Activated naive CD8-positive, alpha-beta T cell treated with anti-CD3 and anti-CD28 coated beads, Interleukin-2, amount 50 U/mL, for 24 hours (primary cell): ENCODE measurements around the gene FAM229A.
"Not testable (repeated sequence)": the region's sequence is repeated elsewhere in the genome, so short reads cannot be mapped to it uniquely, and the experiment has no call there.

Source experiments
- ATAC-seq: fragments of 150-1000 bp; cut with Tn5 transposase; one replicate; pipeline ENCODE4 v1.10.0; 2021
- DNase-seq: peaks from one replicate; pipeline ENCODE4 v3.0.0; 2021
- H3K27ac Mint-ChIP-seq: one replicate; pipeline ENCODE4 v1.8.0; 2021; ENCODE audit warnings: mild to moderate bottlenecking, mixed read lengths
- H3K27me3 Mint-ChIP-seq: one replicate; pipeline ENCODE4 v1.8.0; 2021; ENCODE audit warnings: mixed read lengths
- H3K36me3 Mint-ChIP-seq: one replicate; pipeline ENCODE4 v1.8.0; 2021; ENCODE audit warnings: low read depth, mixed read lengths
- H3K4me1 Mint-ChIP-seq: one replicate; pipeline ENCODE4 v1.8.0; 2021; ENCODE audit warnings: mixed read lengths
- H3K4me3 Mint-ChIP-seq: one replicate; pipeline ENCODE4 v1.8.0; 2021; ENCODE audit warnings: mild to moderate bottlenecking, moderate library complexity, mixed read lengths
- H3K9me3 Mint-ChIP-seq: one replicate; pipeline ENCODE4 v1.8.0; 2021; ENCODE audit warnings: mixed read lengths

The FAM229A gene, protein sequence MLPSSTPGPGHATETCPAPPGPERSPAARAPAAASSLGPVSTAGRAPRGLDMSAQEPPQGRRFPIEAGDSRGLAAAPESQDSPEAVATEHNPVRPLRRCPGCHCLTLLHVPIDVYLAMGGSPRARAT

GRCh38 chr1:32362474-32363313 is at the start of gene FAM229A, which contains the start of gene TSSK3:
Gene FAM229A, minus strand, starts transcription at chr1:32362485. Its CDS starts 394 bp downstream, at chr1:32362091.
Gene TSSK3, plus strand, starts transcription at chr1:32362539. Its CDS starts 163 bp downstream, at chr1:32362702.
- H3K4me1 Mint-ChIP-seq, result peaks cover 23% of the 10 kb centered on the region
- peaks cover 2% of the 10 kb centered on the region for H3K36me3 Mint-ChIP-seq
- peak within 1 kb of the TSS; percentile 39 for H3K27ac Mint-ChIP-seq
- H3K27me3 Mint-ChIP-seq, result peaks cover 5% of the 10 kb centered on the region
- DNase-seq (no peak), ATAC-seq (no peak)
- no peaks in the 10 kb centered on the region for H3K9me3 Mint-ChIP-seq
- H3K4me3 Mint-ChIP-seq, result peak within 1 kb of the TSS; percentile 29

- Mint-ChIP-seq H3K27me3 (peaks cover 7% of the 10 kb centered on the region), H3K9me3 (no peaks in the 10 kb centered on the region), H3K4me3 (no peak overlapping the region), H3K27ac (no peak overlapping the region), H3K36me3 (no peaks in the 10 kb centered on the region), H3K4me1 (peaks cover 3% of the 10 kb centered on the region)
- ATAC-seq (no peak), DNase-seq (no peak)
These were observed 49.0 kb upstream of the FAM229A start for GRCh38 chr1:32411261-32411660.

GRCh38 chr1:32406629-32407111 is 44.4 kb upstream of the FAM229A start:
- ATAC-seq (no peak), DNase-seq (no peak)
- H3K36me3 Mint-ChIP-seq, result no peaks in the 10 kb centered on the region
- no peaks in the 10 kb centered on the region for H3K4me1 Mint-ChIP-seq
- no peak overlapping the region for H3K4me3 Mint-ChIP-seq
- no peaks in the 10 kb centered on the region for H3K9me3 Mint-ChIP-seq
- no peak overlapping the region for H3K27ac Mint-ChIP-seq
- peaks cover under 1% of the 10 kb centered on the region for H3K27me3 Mint-ChIP-seq

GRCh38 chr1:32405672-32406467 is 43.6 kb upstream of the FAM229A start:
- ATAC-seq, result no peak
- Mint-ChIP-seq H3K36me3 (no peaks in the 10 kb centered on the region), H3K27me3 (no peaks in the 10 kb centered on the region), H3K4me3 (no peak overlapping the region), H3K27ac (no peak overlapping the region), H3K4me1 (no peaks in the 10 kb centered on the region), H3K9me3 (no peaks in the 10 kb centered on the region)
- no peak for DNase-seq

DNA sequence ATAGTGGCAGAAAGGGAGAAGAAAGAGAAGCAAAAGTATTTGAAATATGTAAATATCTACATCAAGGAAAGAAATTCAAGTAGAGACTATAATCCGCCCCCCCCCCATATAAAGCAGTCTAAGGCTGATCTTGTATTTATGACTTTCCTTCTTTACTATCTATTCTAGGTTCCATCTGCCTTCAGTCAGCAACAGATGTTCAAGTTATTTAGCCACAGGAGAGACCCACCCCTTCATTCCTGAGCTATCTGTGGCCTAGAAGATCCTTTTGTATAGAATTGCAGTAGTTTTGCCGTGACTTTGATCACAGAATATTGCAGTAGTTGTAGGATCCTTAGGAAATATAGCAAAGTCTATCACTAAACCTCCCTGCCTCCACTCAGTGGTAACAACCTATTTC is 42.7 kb upstream of the FAM229A start:
- Mint-ChIP-seq H3K9me3 (no peaks in the 10 kb centered on the region), H3K27me3 (no peaks in the 10 kb centered on the region), H3K4me3 (no peak overlapping the region), H3K27ac (no peak overlapping the region), H3K36me3 (no peaks in the 10 kb centered on the region), H3K4me1 (no peaks in the 10 kb centered on the region)
- DNase-seq (no peak), ATAC-seq (no peak)

DNA sequence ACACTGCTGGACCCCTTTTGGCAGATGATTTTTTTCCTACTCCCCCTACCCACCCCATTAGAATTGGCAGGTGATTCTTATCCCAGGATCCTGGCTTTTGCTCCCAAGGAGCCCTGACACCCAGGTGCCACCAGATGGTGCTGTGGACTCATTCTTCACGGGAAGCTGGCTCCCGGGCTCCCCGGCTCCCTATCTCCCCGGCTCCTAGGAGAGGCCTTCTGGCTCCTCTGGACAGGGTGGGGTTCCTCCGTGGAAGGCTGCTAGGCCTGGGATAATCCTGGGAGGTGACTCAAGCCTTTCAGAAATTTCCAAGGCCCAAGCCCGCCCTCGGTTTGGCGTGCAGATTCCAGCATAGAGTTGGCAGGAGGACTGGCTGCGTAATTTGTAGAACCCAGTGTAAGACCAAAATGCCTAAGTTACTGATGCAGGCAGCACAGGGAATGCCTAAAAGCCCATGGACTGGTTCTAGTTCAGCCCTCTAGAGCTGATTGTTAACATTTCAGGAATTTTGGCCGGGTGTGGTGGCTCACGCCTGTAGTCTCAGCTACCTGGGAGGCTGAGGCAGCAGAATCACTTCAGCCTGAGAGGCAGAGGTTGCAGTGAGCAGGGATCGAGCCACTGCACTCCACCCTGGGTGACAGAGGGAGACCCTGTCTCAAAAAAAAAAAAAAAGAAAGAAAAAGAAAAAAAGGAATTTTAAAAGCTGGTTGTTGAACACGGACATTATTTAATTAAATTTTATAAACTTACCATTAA is 38.8 kb upstream of the FAM229A start:
- H3K4me3 Mint-ChIP-seq, result no peak overlapping the region

DNA sequence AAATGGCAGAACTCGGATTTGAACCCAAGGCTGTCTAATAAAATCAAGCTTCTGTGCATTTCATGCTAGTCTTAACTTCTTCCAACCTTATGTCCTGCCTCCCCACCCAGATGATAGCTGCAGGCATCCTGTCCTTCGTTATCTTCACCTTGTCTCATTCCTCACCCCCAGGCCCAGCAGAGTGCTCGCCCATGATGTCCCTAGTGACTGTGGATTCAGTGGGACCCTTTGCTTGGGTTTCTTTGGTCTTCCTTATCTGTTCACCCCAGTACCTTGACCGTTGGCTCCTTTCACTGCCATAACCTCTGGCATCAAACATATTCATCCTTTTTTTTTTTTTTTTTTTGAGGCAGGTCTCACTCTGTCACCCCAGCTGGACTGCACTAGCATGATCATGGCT is 37.6 kb upstream of the FAM229A start:
- Mint-ChIP-seq H3K36me3 (no peaks in the 10 kb centered on the region), H3K4me1 (peaks cover 6% of the 10 kb centered on the region), H3K27me3 (no peaks in the 10 kb centered on the region), H3K4me3 (no peak overlapping the region), H3K27ac (no peak overlapping the region), H3K9me3 (no peaks in the 10 kb centered on the region)
- DNase-seq (no peak), ATAC-seq (no peak)

More for the DNA sequence above, 38.8 kb upstream of the FAM229A start:
- Mint-ChIP-seq H3K36me3 (no peaks in the 10 kb centered on the region), H3K27me3 (no peaks in the 10 kb centered on the region), H3K27ac (no peak overlapping the region), H3K9me3 (no peaks in the 10 kb centered on the region), H3K4me1 (no peaks in the 10 kb centered on the region)
- peak; percentile 86 for ATAC-seq
- peak; percentile 70 for DNase-seq

DNA sequence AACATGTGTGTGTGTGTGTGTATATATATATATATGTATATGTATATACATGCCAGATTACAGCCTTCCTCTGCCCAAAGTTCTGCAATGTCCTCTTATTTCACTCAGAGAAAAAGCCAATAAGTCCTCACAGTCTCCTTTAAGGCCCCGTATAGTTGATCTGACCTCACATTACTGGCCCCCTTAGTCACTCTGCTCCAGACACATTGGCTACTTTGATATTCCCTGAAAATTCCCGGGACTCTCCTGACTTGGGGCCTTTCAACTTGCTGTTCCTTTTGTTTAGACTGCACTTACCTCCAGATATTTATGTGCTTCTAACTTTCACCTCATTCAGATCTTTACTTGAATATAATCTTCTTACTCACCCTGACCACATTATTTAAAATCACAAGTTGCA is 36.1 kb upstream of the FAM229A start:
- Mint-ChIP-seq H3K4me3 (no peak overlapping the region), H3K27me3 (no peaks in the 10 kb centered on the region), H3K4me1 (peaks cover 17% of the 10 kb centered on the region), H3K9me3 (no peaks in the 10 kb centered on the region), H3K36me3 (peaks cover 2% of the 10 kb centered on the region), H3K27ac (no peak overlapping the region)
- no peak for DNase-seq
- ATAC-seq, result no peak

GRCh38 chr1:32396524-32396923 is 34.2 kb upstream of the FAM229A start:
- DNase-seq, H3K27ac Mint-ChIP-seq, H3K9me3 Mint-ChIP-seq, H3K4me3 Mint-ChIP-seq, H3K36me3 Mint-ChIP-seq, H3K27me3 Mint-ChIP-seq, ATAC-seq: not testable (repeated sequence)
- peaks cover 29% of the 10 kb centered on the region for H3K4me1 Mint-ChIP-seq

GRCh38 chr1:32394890-32395432 is 32.7 kb upstream of the FAM229A start:
- peak overlapping the region; percentile 100 for H3K4me3 Mint-ChIP-seq
- ATAC-seq, result no peak
- peaks cover 29% of the 10 kb centered on the region for H3K4me1 Mint-ChIP-seq
- H3K27ac Mint-ChIP-seq, result peak overlapping the region; percentile 98
- H3K27me3 Mint-ChIP-seq, result no peaks in the 10 kb centered on the region
- no peaks in the 10 kb centered on the region for H3K9me3 Mint-ChIP-seq
- peaks cover 4% of the 10 kb centered on the region for H3K36me3 Mint-ChIP-seq
- no peak for DNase-seq

- Mint-ChIP-seq H3K9me3 (no peaks in the 10 kb centered on the region), H3K4me3 (peak within 1 kb of the TSS; percentile 100), H3K36me3 (peaks cover 4% of the 10 kb centered on the region), H3K27ac (peak within 1 kb of the TSS; percentile 98), H3K27me3 (no peaks in the 10 kb centered on the region), H3K4me1 (peaks cover 29% of the 10 kb centered on the region)
- DNase-seq, result peak; percentile 99
- peak; percentile 98 for ATAC-seq
These were observed 32.0 kb upstream of the FAM229A start, which contains the start of gene BSDC1 for GRCh38 chr1:32394141-32394889. Gene BSDC1, minus strand, starts transcription at chr1:32394441. Its CDS starts 27 bp downstream, at chr1:32394414.

DNA sequence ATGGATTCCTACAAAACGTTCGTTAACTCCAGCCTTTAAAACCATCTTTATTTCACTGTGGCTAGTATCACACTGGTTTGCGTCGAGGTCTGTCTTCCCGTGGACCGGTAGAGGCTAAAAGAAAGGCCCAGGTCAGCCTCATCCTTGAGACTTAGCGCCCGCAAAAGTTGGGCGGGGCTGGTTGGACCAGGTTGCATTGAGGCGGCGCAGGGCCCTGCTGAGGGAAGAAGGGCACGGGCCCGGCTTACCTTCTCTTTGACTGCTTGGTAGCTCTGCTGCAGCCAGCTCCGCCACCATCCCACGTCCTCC is 31.5 kb upstream of the FAM229A start:
- peak; percentile 6 for ATAC-seq

DNA sequence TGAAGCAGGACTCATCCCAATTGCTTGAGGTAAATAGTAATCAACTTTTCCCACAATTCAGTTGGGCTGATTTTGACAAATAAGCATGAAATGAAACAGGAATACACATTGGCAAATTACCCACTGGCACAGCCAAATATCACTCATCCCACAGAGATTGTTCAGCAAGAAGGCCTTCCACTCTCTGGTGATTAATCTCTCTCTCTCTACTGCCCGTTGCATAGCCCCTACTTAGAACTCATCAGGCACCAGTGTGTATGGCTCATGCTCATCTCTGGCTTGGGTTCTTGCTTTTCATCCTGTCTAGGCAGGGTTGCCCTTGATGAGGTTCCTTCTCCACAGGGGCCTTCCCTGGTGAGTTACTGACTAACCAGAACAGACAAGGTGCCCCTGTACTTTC is 30.9 kb upstream of the FAM229A start:
- no peak for ATAC-seq
- Mint-ChIP-seq H3K27me3 (no peaks in the 10 kb centered on the region), H3K4me3 (peak overlapping the region; percentile 100), H3K9me3 (no peaks in the 10 kb centered on the region), H3K36me3 (peaks cover 4% of the 10 kb centered on the region), H3K27ac (peak overlapping the region; percentile 98), H3K4me1 (peaks cover 29% of the 10 kb centered on the region)
- no peak for DNase-seq

More for the DNA sequence above, 31.5 kb upstream of the FAM229A start:
- Mint-ChIP-seq H3K9me3 (no peaks in the 10 kb centered on the region), H3K27me3 (no peaks in the 10 kb centered on the region), H3K4me3 (peak overlapping the region; percentile 100), H3K4me1 (peaks cover 29% of the 10 kb centered on the region), H3K27ac (peak overlapping the region; percentile 98), H3K36me3 (peaks cover 4% of the 10 kb centered on the region)
- peak; percentile 37 for DNase-seq
